ENCODE results near the gene XIRP2. TPM values are rescaled to one million over a fixed set of nuclear protein-coding genes. Genes with fewer than 3 reads are reported as not detected.

Gene XIRP2
- total RNA-seq, 1 experiment from 2014 or later = not detected

GRCh38 chr2:167187049-167187727 lies 298.9 kb downstream of the XIRP2 start:
- no peak overlapping the region for H3K9ac ChIP-seq (ENCODE audit: low read length)

More at GRCh38 chr2:167187049-167187727, 298.9 kb downstream of the XIRP2 start:
- ChIA-PET CTCF (no interaction called here), POLR2A (no interaction called here), RAD21 (ENCODE audit: low non-redundant PET in 1 of 2, low total read pairs in 2 of 2, uncharacterized antibody in 2 of 2, unreplicated experiment in 2 of 2) (no interaction called here)
- Histone ChIP-seq H3K27ac (ENCODE audit: low read depth, low read length) (no peak overlapping the region), H3K79me2 (ENCODE audit: insufficient read depth, low read length) (no peaks in the 10 kb centered on the region), H3K4me1 (ENCODE audit: control insufficient read depth in 1 of 2, insufficient read depth in 2 of 2, low read length in 2 of 2) (no peaks in the 10 kb centered on the region), H4K20me1 (ENCODE audit: insufficient read depth) (no peaks in the 10 kb centered on the region), H3K27me3 (ENCODE audit: insufficient read depth, low read length) (no peaks in the 10 kb centered on the region), H3K36me3 (ENCODE audit: control insufficient read depth in 1 of 2, insufficient read depth in 2 of 2, low read length in 2 of 2) (no peaks in the 10 kb centered on the region), H3K9me2 (ENCODE audit: insufficient read depth) (no peaks in the 10 kb centered on the region), H2AFZ (ENCODE audit: low read depth, low read length, poor library complexity, severe bottlenecking) (no peak overlapping the region), H3K4me3 (replicated peaks in 1 of 2; ENCODE audit: low read depth in 1 of 2, low read length in 2 of 2) (no peak overlapping the region), H3K4me2 (ENCODE audit: low read length) (no peak overlapping the region), H3K9me3 (ENCODE audit: control insufficient read depth in 1 of 2, insufficient read depth in 1 of 2, low read depth in 1 of 2, low read length in 2 of 2) (no peaks in the 10 kb centered on the region)
- intact Hi-C loops (cut with micrococcal nuclease) = no loop called here
- no peak for DNase-seq (ENCODE audit: low read depth, low spot score)
- BruUV-seq (replicated peaks) = no TSS peak
- no peak for TF ChIP-seq ZBTB33 (IDR thresholded peaks at IDR 0.05; ENCODE audit: extremely low read depth, insufficient replicate concordance, low read length)
- no peak for TF ChIP-seq EGR1 (IDR thresholded peaks at IDR 0.05; ENCODE audit: low read depth)
- TF ChIP-seq SIN3A (IDR thresholded peaks at IDR 0.05; ENCODE audit: low read depth) = no peak
- no peak for TF ChIP-seq CBX3 (IDR thresholded peaks at IDR 0.05; ENCODE audit: low read depth)
- TF ChIP-seq POLR2A (IDR thresholded peaks at IDR 0.05; ENCODE audit: borderline replicate concordance, extremely low read depth, insufficient read depth, insufficient read length) = no peak
- no peak for TF ChIP-seq RAD21 (IDR thresholded peaks at IDR 0.05; ENCODE audit: low read depth)
- no peak for TF ChIP-seq SRF (IDR thresholded peaks at IDR 0.05; ENCODE audit: low read depth)
- TF ChIP-seq, protein P1, sequence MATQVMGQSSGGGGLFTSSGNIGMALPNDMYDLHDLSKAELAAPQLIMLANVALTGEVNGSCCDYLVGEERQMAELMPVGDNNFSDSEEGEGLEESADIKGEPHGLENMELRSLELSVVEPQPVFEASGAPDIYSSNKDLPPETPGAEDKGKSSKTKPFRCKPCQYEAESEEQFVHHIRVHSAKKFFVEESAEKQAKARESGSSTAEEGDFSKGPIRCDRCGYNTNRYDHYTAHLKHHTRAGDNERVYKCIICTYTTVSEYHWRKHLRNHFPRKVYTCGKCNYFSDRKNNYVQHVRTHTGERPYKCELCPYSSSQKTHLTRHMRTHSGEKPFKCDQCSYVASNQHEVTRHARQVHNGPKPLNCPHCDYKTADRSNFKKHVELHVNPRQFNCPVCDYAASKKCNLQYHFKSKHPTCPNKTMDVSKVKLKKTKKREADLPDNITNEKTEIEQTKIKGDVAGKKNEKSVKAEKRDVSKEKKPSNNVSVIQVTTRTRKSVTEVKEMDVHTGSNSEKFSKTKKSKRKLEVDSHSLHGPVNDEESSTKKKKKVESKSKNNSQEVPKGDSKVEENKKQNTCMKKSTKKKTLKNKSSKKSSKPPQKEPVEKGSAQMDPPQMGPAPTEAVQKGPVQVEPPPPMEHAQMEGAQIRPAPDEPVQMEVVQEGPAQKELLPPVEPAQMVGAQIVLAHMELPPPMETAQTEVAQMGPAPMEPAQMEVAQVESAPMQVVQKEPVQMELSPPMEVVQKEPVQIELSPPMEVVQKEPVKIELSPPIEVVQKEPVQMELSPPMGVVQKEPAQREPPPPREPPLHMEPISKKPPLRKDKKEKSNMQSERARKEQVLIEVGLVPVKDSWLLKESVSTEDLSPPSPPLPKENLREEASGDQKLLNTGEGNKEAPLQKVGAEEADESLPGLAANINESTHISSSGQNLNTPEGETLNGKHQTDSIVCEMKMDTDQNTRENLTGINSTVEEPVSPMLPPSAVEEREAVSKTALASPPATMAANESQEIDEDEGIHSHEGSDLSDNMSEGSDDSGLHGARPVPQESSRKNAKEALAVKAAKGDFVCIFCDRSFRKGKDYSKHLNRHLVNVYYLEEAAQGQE (IDR thresholded peaks at IDR 0.05; ENCODE audit: low read depth) = no peak
- no peak for TF ChIP-seq ZFX (IDR thresholded peaks at IDR 0.05)
- no peak for ATAC-seq
